Testis (tissue), 2 donors: Measurements from ENCODE around the gene SULT1A2.

Experiments used
- POLR2A ChIP-seq: fragments of 450-650 bp; IDR thresholded peaks from one replicate; pipeline ENCODE4 v1.6.1; 2017; ENCODE audit warnings: antibody characterized with exemption, mild to moderate bottlenecking, moderate library complexity
- TF ChIP-seq, protein P1 (sequence below), 3 experiments: fragments of 450-650 bp in 2 of 3; fragments of 200-600 bp in 1 of 3; sonication (generic) in 1 of 3; IDR thresholded peaks; one replicate each; pipeline ENCODE4 v1.5.1; 2016 to 2019; ENCODE audit warnings: antibody characterized with exemption in 3 of 3, mild to moderate bottlenecking in 2 of 3, moderate library complexity in 1 of 3

DNA sequence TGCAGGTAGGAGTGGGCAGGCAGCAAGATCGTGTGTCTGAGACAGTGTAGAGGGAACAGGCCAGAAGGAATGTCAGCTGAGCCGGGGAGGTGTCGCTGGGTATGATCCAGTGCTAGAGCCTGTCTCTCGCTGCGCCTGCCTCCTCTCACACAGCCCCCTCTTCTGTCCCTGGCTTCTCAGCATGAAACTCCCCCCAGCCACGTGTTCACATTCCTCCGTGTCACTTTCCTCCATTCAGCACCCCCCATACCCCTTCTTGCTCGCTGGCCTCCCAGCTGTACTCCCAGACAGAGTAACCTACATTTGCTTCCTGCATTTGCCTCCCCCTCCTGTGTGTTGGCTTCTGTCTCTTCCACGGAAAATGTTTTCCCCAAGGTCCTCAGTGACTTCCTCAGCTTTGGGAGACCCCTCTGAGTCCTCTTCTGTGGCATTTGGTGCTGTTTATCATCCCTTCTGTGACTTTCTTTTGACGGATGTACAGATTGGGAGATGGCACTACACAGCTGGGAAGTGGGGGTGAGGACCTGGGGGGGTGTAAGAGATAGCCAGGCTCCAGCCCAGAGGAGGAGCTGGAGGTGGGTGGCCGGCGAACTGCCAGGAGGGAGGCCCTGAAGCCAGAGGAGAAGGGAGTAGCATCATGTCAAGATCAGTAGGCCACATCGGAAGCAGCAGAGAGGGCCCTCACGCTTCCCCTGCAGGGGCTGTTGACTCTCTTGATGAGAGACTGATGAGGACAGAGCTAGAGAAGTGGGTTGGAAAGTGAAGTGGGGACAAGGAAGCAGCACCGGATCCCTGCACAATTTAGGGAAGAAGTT is 23.9 kb downstream of the SULT1A2 start:
- TF ChIP-seq, protein P1, sequence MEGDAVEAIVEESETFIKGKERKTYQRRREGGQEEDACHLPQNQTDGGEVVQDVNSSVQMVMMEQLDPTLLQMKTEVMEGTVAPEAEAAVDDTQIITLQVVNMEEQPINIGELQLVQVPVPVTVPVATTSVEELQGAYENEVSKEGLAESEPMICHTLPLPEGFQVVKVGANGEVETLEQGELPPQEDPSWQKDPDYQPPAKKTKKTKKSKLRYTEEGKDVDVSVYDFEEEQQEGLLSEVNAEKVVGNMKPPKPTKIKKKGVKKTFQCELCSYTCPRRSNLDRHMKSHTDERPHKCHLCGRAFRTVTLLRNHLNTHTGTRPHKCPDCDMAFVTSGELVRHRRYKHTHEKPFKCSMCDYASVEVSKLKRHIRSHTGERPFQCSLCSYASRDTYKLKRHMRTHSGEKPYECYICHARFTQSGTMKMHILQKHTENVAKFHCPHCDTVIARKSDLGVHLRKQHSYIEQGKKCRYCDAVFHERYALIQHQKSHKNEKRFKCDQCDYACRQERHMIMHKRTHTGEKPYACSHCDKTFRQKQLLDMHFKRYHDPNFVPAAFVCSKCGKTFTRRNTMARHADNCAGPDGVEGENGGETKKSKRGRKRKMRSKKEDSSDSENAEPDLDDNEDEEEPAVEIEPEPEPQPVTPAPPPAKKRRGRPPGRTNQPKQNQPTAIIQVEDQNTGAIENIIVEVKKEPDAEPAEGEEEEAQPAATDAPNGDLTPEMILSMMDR (IDR thresholded peaks at IDR 0.05): no peak
- no peak for TF ChIP-seq POLR2A
